ENCODE results near the gene ALDH1A3.

ALDH1A3 gene

DNA sequence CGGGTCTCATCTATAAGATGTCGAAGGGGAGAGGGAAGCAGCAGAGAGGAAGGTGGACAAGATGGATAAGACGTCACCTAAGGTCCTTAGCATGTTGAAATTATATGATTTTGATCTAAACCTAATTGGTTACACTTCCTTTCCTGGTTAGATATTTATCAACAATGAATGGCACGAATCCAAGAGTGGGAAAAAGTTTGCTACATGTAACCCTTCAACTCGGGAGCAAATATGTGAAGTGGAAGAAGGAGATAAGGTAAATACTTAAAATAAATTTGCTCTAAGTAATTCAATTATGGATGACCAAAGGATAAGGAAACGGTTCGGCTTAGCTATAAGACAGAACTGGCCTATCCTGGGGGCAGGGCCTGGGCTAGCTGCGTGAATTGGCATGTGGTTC, 5.5 kb downstream of the ALDH1A3 start:
- DNase-seq: no peak

DNA sequence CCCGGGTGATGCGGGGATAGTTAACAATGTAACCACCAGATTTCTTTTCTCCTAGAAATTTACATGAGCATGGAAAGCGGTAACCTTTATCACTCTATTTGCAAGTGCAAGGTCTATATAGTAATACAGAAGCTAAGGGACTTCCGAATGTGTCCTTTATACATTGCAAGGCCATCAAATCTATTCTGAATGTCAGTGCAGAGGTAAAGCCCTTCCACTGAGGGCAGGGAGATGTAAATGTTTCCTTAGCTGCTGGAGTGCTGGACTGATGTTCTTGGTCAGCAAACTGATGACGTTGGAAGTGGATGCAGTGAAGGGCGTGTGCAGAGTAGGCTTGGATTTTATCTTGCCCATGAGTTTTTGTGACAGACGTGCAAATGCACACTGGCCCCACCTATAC, 6.2 kb downstream of the ALDH1A3 start:
- no peak for DNase-seq

DNA sequence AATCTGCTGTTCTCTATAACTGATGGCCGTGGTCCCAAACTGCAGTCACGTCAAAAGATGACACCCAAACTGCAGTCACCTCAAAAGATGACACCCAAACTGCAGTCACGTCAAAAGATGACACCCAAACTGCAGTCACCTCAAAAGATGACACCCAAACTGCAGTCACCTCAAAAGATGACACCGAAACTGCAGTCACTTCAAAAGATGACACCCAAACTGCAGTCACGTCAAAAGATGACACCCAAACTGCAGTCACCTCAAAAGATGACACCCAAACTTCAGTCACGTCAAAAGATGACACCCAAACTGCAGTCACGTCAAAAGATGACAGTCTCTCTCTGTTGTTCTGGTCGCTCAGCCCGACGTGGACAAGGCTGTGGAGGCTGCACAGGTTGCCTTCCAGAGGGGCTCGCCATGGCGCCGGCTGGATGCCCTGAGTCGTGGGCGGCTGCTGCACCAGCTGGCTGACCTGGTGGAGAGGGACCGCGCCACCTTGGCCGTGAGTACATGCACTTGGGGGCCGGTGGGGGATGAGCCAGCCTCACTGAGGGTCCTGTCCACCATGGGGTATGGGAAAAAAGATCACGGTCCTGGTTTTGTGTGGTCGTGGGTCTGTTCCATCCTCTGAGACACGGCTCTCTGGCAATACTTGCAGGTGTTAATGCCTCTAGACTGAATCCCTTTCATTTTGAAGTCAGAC, 7.7 kb downstream of the ALDH1A3 start:
- no peak for DNase-seq

DNA sequence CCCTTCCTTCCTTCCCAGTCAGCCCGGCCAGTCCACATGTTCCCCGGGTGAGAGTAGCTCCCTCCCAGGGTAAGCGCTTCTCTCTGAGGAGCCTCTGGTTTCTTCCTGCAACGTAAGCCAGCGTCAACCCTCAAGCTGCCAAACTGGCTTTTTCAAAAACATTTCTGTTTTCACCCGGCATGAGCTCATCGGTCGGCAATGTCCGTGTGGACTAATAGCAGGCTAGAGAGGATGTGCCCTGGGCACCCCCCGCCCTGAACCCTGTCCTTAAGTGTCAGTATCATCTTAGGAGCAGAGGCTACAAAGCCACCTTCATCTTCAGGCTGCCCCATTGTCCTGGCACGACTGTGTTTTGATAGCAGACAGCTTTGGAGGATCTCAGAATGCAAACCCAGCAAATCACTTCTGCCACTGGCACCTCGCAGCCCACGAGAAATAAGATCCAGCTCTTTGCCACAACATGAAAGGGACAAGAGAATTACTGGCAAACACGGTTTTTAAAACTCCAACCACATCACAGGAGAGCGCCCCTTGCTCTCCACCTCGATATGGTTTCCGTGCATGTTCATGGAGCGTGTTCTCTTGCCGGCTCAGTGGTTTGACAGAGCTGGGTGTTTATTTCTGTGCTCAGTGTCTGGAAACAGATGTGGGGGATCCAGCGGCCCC, 9.9 kb downstream of the ALDH1A3 start:
- no peak for DNase-seq

DNA sequence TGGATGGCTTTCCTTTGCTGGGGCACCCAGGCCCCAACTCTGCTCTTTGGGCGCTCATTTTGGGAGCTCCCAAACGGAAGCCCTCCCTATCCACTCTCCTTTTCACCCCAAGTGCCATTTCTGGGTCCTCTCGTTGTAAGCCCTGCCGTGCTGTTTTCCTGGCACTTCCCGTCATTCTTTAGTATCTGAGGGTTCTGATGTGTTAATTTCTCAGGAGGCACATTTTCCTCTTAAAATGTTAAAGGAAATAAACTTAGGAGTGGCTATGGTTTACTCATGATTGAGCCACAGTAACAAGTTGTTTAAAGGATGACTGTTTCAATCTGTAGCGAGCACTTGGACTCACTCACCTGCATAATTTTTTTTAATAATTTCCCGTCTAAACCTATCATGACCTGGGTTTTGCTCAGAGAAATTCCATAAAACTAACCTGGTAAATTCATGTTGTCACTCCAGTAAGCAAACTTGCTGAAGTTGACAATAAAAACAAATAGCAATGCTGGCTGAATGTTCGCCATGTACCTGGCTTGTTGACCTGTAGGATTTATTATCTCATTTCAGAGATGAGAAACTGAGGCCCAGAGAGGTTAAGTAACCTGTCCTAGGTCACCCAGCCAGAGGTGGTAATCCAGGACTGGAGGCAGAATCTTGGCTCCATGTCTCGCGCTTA, 10.6 kb downstream of the ALDH1A3 start:
- DNase-seq: no peak

DNA sequence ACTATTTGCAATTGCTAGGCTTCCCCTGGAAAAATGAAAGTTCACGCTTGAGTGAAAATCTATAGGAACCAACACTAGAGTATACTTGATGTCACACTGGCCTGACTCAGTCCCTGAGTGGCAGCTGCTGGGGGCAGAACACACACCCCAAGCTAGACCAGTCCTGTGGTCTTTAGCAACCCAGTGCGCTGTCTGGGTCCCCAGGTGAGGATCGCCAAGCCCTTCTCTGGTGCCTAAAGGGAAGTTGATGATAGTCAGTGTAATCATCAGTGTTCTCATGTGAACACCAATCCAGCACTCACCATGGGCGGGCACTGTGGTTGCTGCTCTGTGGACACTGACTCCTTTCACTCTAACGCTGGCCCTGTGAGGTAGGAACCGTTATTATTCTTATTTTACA, 11.2 kb downstream of the ALDH1A3 start:
- no peak for DNase-seq

DNA sequence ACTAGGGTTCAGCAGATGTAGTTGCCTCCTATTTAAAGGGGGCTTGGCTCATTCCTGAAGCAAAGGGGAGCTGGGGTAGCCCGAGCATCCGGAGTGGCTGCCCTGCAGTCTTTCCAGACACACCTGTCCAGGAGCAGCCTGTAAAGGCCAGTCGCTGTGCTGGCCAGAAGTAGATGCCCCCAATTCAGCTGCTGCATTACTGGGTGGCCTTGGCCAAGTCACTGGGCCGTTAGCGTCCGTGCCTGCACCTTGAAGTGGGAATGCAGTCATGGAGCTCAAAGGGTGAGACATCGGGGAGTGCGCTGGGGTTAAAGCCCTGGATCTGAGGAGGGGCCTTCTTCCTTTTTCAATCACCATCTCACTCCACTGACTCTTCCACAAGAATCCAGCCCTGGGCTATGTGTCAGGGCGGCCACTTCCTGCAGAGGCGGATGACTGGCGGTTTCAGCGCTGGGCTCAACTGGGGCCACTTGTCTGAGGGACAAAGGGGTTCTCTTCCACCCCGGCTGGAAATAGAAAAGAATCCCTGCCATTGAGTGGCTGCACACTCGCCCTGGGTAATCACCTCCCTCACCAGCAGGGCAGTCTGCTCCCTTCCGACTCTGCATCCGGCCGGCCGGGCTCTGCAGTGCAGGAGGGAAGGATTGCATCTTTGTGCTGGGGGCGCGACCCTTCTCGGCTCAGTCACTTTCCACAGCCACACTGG, 11.8 kb downstream of the ALDH1A3 start:
- no peak for DNase-seq

DNA sequence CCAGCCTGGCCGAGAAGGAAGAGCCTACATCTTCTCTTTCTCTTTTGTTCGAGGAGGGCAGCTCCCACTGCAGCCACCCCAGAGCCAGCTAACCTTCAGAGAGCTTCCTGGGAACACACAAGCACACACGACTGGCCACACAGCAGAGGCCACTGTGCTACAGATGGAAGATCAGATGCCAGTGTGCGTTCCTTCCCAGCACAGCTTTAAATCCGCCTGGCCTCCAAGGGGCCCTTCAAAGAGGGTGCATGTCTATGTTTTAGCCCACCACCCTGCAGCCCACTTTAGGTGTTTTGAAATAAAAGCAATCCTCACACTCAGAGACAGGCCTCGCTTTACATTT, 12.4 kb downstream of the ALDH1A3 start:
- DNase-seq: no peak

DNA sequence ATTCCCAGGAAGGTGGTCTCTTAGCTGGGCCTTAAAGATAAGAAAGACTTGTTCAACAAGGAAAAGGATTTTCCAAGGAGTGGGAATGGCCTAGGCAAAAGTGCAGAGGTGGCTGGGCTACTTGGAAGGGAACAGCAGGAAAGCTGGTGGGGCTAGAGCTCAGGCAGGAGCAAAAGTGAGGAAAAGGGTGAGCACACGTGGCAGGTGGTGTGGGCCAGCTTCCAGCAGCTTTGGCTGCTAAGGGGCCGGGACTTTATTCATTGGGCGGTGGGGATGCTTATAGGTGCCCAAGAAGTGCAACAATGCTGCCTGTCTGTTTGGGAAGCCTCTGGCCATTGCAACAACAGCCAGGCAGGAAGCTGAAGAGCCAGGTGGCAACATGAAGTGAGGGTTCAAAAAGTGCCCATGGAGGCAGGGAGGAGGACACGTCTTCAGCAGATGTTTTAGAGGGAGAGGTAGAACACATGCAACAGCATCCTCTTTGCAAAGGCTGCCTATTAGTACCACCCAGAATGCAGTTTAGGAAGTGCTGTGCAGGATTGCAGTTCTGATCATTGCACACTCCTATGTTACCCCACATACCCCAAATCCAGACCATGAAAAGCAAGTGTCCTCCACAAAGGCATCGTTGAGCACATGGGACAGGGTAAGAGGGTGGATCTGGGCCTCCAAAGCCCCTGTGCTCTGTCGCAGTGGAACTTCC, 13.8 kb downstream of the ALDH1A3 start:
- DNase-seq: no peak

DNA sequence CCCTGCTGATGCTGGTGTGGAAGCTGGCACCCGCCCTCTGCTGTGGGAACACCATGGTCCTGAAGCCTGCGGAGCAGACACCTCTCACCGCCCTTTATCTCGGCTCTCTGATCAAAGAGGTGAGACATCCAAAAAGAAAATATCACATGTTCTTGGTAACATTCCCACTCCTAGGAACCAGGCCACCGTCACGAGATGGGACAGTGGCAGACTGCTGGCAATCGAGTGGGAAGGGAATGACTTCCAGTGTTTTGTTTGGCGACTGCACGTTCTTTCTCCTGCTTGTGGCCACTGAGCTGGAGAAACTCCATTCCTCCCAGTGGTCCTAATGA, 14.3 kb downstream of the ALDH1A3 start:
- DNase-seq: no peak

DNA sequence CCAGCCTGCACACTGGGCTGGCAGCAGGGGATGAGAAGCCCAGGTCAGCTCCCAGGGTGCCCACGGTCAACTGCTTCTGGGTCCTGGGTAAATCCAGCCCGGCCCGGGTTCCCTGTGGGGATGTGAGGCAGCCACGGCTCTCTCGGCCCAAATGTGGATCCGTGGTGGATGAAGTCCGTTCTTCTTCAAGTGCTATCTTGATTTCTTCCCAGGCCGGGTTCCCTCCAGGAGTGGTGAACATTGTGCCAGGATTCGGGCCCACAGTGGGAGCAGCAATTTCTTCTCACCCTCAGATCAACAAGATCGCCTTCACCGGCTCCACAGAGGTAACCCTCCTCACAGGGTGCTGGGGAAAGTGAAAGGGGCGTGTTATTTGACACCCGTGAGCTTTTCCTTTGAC, 16.1 kb downstream of the ALDH1A3 start:
- no peak for DNase-seq

DNA sequence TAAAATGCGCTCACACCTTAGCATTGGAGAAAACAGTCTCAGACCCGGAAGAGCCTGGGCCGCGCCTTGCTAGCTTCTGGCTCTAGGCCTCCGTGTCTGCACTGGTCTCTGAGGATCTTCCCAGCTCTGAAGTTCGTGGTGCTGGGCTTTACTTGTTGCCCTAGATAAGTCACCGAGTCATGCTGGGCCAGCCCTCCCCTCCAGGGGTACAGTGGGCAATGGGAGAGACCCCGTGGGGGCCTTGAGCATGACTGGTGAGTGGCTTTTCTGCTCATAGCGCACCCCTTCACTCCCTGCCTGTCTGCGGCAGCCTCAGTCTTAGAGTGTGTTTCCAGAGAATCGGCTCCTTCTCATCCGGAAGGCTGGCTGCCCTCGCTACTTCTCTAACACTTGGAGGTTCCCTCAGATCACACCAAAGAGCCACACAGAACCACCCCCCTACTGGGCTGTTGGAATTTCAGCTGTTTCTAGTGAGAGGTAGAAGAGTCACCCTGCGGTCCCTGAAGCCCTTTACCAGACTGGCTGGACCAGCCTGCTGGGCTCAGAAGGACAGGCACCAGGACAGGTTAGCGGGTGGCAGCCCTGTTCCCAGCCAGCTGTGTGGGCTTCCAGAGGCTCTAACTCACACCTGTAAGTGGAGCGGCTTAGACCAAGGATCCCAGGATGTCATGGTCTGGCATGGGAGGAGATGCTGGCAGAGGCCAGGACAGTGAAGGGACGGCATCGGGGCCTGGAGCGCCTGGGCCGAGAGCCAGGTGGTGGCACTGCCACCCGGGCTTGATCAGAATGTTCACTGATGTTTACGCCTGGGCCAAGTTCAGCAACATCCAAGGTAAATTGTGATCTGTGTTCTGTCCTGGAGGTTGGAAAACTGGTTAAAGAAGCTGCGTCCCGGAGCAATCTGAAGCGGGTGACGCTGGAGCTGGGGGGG, 17.9 kb downstream of the ALDH1A3 start:
- DNase-seq: no peak

DNA sequence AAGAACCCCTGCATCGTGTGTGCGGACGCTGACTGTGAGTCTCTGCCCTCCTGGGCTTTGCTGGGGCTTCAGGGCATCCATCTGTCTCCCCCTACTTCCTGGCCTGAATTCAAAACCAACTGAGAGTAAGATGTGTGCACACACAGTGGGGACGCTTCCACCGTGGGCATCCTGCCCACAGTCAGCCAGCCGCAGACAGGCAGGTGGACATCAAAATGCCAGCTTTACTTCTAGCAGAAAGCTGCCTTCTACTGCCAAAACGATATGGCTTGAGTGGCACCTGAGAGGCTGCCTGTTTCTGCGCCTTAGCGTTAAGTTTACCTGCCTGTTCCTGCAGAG, 18.5 kb downstream of the ALDH1A3 start:
- no peak for DNase-seq

DNA sequence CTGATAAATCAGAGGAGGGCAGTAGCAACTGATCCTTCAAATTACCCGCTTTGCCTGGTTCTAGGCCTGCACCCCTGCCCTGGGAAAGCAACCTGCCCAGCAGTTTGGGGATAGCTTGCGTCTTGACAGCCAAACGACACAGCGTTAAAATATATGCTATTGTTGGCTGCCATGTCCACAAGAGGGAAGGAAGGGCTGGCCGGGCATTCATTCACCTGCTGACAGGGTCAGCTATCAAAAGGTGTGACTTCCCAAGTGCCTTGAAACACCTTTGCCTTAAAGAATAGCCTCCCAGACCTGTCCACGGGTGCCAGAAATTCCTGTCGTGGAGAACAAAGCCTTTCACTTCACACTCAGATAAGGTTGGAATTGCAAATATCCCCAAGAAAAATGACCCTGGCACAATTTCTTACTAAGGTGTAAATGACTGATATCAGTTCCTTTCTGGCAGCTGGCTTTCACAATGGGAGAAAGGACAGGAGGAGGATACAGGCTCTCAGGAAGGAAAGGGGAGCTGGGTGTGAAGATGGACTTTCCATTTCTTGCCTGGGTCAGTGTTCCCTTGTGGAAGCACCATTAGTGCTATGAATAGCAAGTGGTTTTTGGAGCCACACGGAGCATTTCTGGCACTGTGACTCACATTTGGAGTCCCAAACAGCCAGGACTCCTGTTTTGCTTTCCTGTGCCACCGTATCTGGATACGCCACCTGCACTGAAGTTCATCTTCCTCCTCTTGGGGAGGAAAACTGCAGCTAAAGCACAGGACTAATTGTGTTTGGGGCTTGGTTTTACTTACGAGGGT, 19.2 kb downstream of the ALDH1A3 start:
- DNase-seq: no peak

DNA sequence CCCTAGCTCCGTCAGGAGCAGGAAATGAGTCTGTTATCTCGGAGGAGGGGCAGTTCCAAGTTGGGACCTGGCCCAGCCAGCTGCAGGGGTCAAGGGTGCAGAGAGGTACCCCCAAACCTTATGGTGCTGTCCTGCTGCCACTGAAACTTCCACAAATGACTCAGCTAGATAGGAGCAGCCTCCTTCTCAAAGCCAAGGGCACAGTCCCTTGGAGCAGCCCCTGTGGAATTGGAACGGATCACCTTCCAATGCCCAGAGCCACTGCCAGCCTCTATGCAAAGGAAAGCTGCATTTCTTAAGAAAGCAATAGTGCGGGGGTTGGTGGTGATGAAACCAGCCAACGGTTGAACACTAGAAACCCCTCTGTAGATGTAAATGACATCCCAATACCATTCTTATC, 20.0 kb downstream of the ALDH1A3 start:
- no peak for DNase-seq

DNA sequence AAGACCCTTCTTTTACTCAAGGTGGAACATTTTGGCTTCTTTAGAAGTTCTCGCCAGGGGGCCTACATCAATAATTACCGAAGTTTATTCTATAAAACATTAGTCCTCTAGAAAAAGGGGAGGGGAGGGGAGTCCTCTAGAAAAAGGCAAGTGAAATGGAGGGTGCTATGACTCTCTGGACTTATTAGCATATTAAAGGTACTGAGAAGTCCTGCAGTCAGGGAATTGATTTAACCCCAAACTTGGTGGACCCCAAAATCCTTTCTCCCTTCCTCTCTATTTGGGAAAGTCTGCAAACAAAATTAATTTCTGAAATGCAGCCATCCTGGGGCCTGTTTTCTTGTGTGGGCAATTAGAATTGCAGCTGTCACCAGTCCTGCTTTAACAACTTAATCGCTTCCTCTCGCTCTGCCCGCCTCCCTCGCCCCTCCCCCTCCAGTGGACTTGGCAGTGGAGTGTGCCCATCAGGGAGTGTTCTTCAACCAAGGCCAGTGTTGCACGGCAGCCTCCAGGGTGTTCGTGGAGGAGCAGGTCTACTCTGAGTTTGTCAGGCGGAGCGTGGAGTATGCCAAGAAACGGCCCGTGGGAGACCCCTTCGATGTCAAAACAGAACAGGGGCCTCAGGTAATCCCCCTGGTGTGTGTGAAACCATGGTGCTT, 20.6 kb downstream of the ALDH1A3 start:
- no peak for DNase-seq

DNA sequence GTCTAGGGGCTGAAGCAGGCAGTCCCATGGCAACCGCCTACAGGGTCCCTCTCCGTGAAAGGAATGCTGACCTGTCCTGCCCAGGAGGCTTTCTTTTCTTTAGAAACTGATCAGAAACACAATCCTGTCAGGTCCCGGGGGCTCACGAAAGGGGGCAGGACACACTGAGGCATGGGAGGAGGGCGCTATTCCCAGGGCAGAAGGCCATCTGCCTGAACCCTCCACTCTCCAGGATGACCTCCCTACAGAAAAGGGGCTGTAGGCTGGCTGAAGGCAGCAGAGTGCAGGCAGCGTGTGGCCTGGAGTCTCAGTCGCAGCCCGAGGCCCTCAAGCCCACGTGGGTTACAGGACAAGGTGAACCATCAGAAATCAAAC, 21.2 kb downstream of the ALDH1A3 start:
- DNase-seq: no peak

DNA sequence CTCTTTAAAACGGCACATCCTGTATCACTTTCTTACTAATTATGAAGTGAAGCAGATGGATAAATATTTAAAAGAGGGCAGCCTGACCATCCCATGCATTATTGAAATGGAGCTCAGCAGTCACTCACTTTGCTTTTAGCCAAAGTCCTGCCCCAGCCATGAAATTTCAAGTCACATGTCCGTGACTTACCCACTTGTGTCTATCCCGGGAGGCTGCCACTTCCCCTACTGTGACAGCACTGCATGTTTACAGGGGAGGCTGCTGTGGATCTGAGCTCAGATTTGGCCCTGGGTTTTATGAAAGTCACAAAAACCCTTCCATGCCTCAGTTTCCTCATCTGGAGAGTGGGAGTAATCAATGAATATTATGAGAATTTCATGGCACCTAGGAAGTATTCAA, 21.7 kb downstream of the ALDH1A3 start:
- no peak for DNase-seq

DNA sequence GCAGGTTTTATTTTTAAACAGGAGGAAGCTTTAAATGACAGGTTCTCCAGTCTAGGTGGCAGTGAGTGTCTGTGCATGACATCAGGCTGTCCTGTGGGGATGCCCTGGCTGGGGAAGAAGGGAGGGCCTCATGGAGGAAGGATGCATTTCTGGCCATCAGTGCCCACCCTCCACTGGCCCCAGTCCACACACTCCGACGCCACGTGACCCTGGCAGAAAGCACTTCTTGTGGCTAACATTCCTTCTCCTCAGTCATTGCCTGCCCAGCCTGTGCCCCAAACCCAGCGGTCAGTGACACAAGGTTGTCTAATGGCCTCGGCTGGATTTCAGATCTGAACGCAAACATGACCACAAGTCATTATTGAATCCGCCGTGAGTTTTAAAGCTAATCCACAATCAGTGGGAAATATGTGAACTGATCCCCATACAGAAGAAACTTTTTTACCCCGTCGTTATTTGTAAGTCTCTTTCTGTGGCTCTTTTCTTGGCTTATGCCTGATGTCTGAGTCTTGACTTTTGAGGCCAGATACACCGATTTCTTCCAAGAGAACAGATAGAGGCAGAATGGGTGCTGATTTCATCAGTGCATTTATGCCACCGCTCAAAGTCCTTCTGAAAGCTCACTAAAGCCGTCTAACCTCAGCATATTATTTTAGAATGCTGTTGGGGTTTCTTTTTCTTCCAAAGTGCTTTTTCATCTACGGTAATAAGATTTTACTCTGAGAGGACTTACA, 22.2 kb downstream of the ALDH1A3 start:
- DNase-seq: no peak

All from CD4-positive, alpha-beta T cell treated with Interleukin-10 for 1 hour (primary cell).